GM12878 (cell line): ENCODE results near the gene CREB5. TPM values are rescaled to one million over a fixed set of nuclear protein-coding genes. Genes with fewer than 3 reads are reported as not detected.

Experiments used
- ATAC-seq: fragments of 200-7000 bp; cut with Tn5 transposase; 3 replicates; pipeline ENCODE4 v1.9.1; 2020; ENCODE audit warnings: mild to moderate bottlenecking, moderate library complexity
- BruUV-seq: library from RNA; stranded (reverse); fragments of 400-500 nt; replicated peaks from 2 replicates; lab custom pipeline; 2021; lab: Mats Ljungman, UMichigan
- CTCF ChIA-PET: fragments of 300-600 bp; sonication (Branson Sonifier 250); formaldehyde crosslinking; extraction: SDS; loops from one replicate; lab custom pipeline; 2021; ENCODE audit warnings: inconsistent platforms; lab: Yijun Ruan, JAX
- POLR2A ChIA-PET: fragments of 350-600 bp; formaldehyde crosslinking; extraction: SDS; loops from one replicate; lab custom pipeline; 2021; ENCODE audit warnings: inconsistent platforms; lab: Charles Lee
- RAD21 ChIA-PET: fragments of 300-600 bp; sonication (Branson Sonifier 250); formaldehyde crosslinking; loops from one replicate; lab custom pipeline; 2023; ENCODE audit warnings: antibody characterized with exemption; ENCODE audit not compliant: unreplicated experiment; lab: Charles Lee
- SMC1A ChIA-PET: fragments of 300-600 bp; sonication (Branson Sonifier 250); formaldehyde crosslinking; loops from one replicate; lab custom pipeline; 2023; ENCODE audit not compliant: unreplicated experiment, uncharacterized antibody; lab: Charles Lee
- DNase-seq: peaks from one replicate; pipeline ENCODE4 v3.0.0-alpha.2; 2011; ENCODE audit warnings: low read depth, low spot score
- FAIRE-seq: peaks from 3 replicates; lab custom pipeline; 2011; peaks lifted over from hg19 to GRCh38; lab: Jason Lieb, UNC
- H2AFZ ChIP-seq: 2 replicates; pipeline ENCODE4 v1.6.0; 2011; ENCODE audit warnings: low read depth, low read length, control low read depth; ENCODE audit not compliant: control insufficient read depth
- H3K27ac ChIP-seq: 2 replicates; pipeline ENCODE4 v1.5.1; 2011; ENCODE audit warnings: control low read depth; ENCODE audit not compliant: control insufficient read depth, insufficient read depth
- H3K27me3 ChIP-seq, 2 experiments: replicated peaks in 1 of 2; 2 replicates each; pipeline versions ENCODE4 v1.6.0 to v1.6.1; 2011; ENCODE audit warnings: low read length in 1 of 2; ENCODE audit not compliant: control insufficient read depth in 2 of 2, insufficient read depth in 2 of 2
- H3K36me3 ChIP-seq, 2 experiments: 2 replicates each; pipeline ENCODE4 v1.5.1; 2011; ENCODE audit warnings: low read length in 1 of 2; ENCODE audit not compliant: control insufficient read depth in 2 of 2, insufficient read depth in 2 of 2
- H3K4me1 ChIP-seq: 2 replicates; pipeline ENCODE4 v1.6.1; 2011; ENCODE audit warnings: mild to moderate bottlenecking, low read length, moderate library complexity, mixed read lengths; ENCODE audit not compliant: control insufficient read depth, insufficient read depth
- H3K4me2 ChIP-seq: 2 replicates; pipeline ENCODE4 v1.6.0; 2011; ENCODE audit warnings: control low read depth; ENCODE audit not compliant: control insufficient read depth, insufficient read depth
- H3K4me3 ChIP-seq: fragments of 200-600 bp; sonication (generic); 2 replicates; pipeline ENCODE4 v1.5.1; 2016
- H3K79me2 ChIP-seq: 2 replicates; pipeline ENCODE4 v1.6.0; 2011; ENCODE audit warnings: low read length; ENCODE audit not compliant: control insufficient read depth, insufficient read depth
- H3K9ac ChIP-seq: 2 replicates; pipeline ENCODE4 v1.8.0; 2011; ENCODE audit warnings: low read length, control low read depth, mixed read lengths; ENCODE audit not compliant: control insufficient read depth, insufficient read depth
- H3K9me3 ChIP-seq: replicated peaks from 3 replicates; pipeline ENCODE4 v1.5.1; 2011; ENCODE audit warnings: mild to moderate bottlenecking, low read length; ENCODE audit not compliant: control insufficient read depth, insufficient read depth
- H4K20me1 ChIP-seq: 2 replicates; pipeline ENCODE4 v1.6.0; 2011; ENCODE audit not compliant: control insufficient read depth, insufficient read depth
- EP300 ChIP-seq, 2 experiments: fragments of 150-350 bp in 1 of 2; IDR thresholded peaks; 2 replicates each; pipeline ENCODE4 v1.6.1; 2011 to 2012; ENCODE audit warnings: low read depth in 2 of 2, low read length in 2 of 2, borderline replicate concordance in 1 of 2, improper control_type of control experiment in 1 of 2, inconsistent platforms in 1 of 2; ENCODE audit not compliant: control insufficient read depth in 1 of 2
- HDAC6 ChIP-seq: fragments of 200-600 bp; sonication (generic); IDR thresholded peaks from one replicate; pipeline ENCODE4 v1.8.0; 2017; ENCODE audit warnings: antibody characterized with exemption; ENCODE audit not compliant: unreplicated experiment
- IRF3 ChIP-seq: fragments of 450-650 bp; IDR thresholded peaks from 2 replicates; pipeline ENCODE4 v1.6.1; 2014; ENCODE audit warnings: mild to moderate bottlenecking
- NBN ChIP-seq: fragments of 450-650 bp; IDR thresholded peaks from 2 replicates; pipeline ENCODE4 v1.6.1; 2016
- NFYA ChIP-seq: IDR thresholded peaks from 2 replicates; pipeline ENCODE4 v1.6.1; 2011; ENCODE audit warnings: low read depth, mild to moderate bottlenecking, low read length, improper control_type of control experiment, borderline replicate concordance
- POLR2AphosphoS2 ChIP-seq: IDR thresholded peaks from 2 replicates; pipeline ENCODE4 v1.6.1; 2011; ENCODE audit warnings: low read depth, mild to moderate bottlenecking, low read length, improper control_type of control experiment, moderate library complexity
- WGBS: methylation state at CpG from one replicate; pipeline ENCODE4 v1.1.6; 2016; ENCODE audit warnings: low lambda C conversion rate; ENCODE audit not compliant: insufficient replicate concordance, insufficient coverage; ENCODE audit errors: missing lambda C conversion rate; 5-methylcytosine and 5-hydroxymethylcytosine counted together
- in situ Hi-C: fragments of 300-500 bp; cut with MboI; formaldehyde crosslinking; loops from 9 replicates; pipeline ENCODE4 v1.14.3; 2018; ENCODE audit warnings: mixed read lengths
- intact Hi-C: fragments of 100-400 bp; cut with micrococcal nuclease; formaldehyde crosslinking; loops from one replicate; pipeline ENCODE4 v1.14.2; 2022; ENCODE audit not compliant: unreplicated experiment
- polyA plus RNA-seq, 11 experiments: library from polyadenylated mRNA; depleted of rRNA in 4 of 11; unstranded in 6 of 11; stranded (reverse) in 5 of 11; fragments of >200 nt; fragmentation: Nextera tagmentation in 4 of 11; fragmentation: Illumina TruSeq in 1 of 11; extraction: Ambion mirVana in 4 of 11; extraction: Trizol in 1 of 11; gene quantifications; 1 replicate in 1 of 11; 2 replicates in 10 of 11; pipeline versions ENCODE4 v1.2.1 to v1.2.3, GENCODE V29; 2011 to 2016; ENCODE audit warnings: inconsistent platforms in 2 of 11, missing spikeins in 2 of 11, low read depth in 1 of 11
- total RNA-seq, 4 experiments: library from RNA; depleted of rRNA in 3 of 4; stranded (reverse); fragments of >200 nt in 3 of 4; fragmentation: Illumina TruSeq in 1 of 4; extraction: Trizol in 1 of 4; gene quantifications; 2 replicates each; pipeline versions ENCODE4 v1.2.1 to v1.2.3, GENCODE V29; 2013 to 2021

The CREB5 gene
- total and polyA plus RNA-seq, 10 of the 15 experiments (the other 5 are each of a cell fraction or from before 2014, with no cell fraction given): 12.9 to 74.1 (median 53.0) TPM

- BruUV-seq: no TSS peak
- no peak for FAIRE-seq
- WGBS: 25% methylated on average over 2 of the region's 2 CpGs
Measured at GRCh38 chr7:28549998-28550397, 137.7 kb downstream of the CREB5 start.

More at GRCh38 chr7:28549998-28550397, 137.7 kb downstream of the CREB5 start:
- H2AFZ ChIP-seq: no peak overlapping the region
- in situ Hi-C loops: no loop called here
- no peak overlapping the region for H3K9ac ChIP-seq
- H3K4me2 ChIP-seq: no peak overlapping the region
- no peak for TF ChIP-seq NFYA
- TF ChIP-seq EP300 (IDR thresholded peaks at IDR 0.05; ENCODE audit: borderline replicate concordance in 1 of 2, control insufficient read depth in 1 of 2, low read depth in 2 of 2, low read length in 2 of 2): no peak
- no peak for TF ChIP-seq HDAC6
- no peak for TF ChIP-seq NBN
- no peak for TF ChIP-seq IRF3
- TF ChIP-seq POLR2AphosphoS2: no peak
- RAD21 ChIA-PET: interaction anchor here (1.1 kb wide), 1 partner anchor 40 kb away, joined by 3 read pairs; no protein-coding TSS in a partner anchor
- SMC1A ChIA-PET: interaction anchor here (1.0 to 6.8 kb wide), 7 partner anchors 9 to 27 kb away, joined by 3 to 34 read pairs (median 5); no protein-coding TSS in a partner anchor
- intact Hi-C loops: loop anchor here (10.0 kb wide), 1 partner anchor 305 kb away; no protein-coding TSS in a partner anchor
- ATAC-seq: no peak
- DNase-seq: no peak
- H3K79me2 ChIP-seq: no peaks in the 10 kb centered on the region
- peaks cover 2% of the 10 kb centered on the region; the same call in 2 of the 3 replicates for H3K9me3 ChIP-seq
- no peak overlapping the region for H3K4me3 ChIP-seq
- POLR2A ChIA-PET: interaction anchor here (1.2 to 1.5 kb wide), 3 partner anchors 10 to 20 kb away, joined by 3 to 5 read pairs (median 4); no protein-coding TSS in a partner anchor
- no peaks in the 10 kb centered on the region for H3K4me1 ChIP-seq
- CTCF ChIA-PET: interaction anchor here (1.1 to 3.3 kb wide), 4 partner anchors 11 to 304 kb away, joined by 3 to 20 read pairs (median 4); no protein-coding TSS in a partner anchor
- no peak overlapping the region for H3K27ac ChIP-seq
- H3K27me3 ChIP-seq: no peaks in the 10 kb centered on the region
- no peaks in the 10 kb centered on the region for H4K20me1 ChIP-seq
- no peaks in the 10 kb centered on the region for H3K36me3 ChIP-seq
